GM10248 (cell line): ENCODE data around the gene NUP93.
"Not testable (repeated sequence)": the region's sequence is repeated elsewhere in the genome, so short reads cannot be mapped to it uniquely, and the experiment has no call there.

Source experiments
- CTCF ChIA-PET: fragments of 300-600 bp; sonication (Branson Sonifier 250); formaldehyde crosslinking; extraction: SDS; loops from one replicate; lab custom pipeline; 2021; ENCODE audit warnings: antibody characterized with exemption; lab: Yijun Ruan, JAX
- POLR2A ChIA-PET: fragments of 350-650 bp; sonication (Branson Sonifier 250); formaldehyde crosslinking; extraction: SDS; loops from one replicate; lab custom pipeline; 2020; ENCODE audit warnings: antibody characterized with exemption; lab: Yijun Ruan, JAX
- DNase-seq: peaks from one replicate; pipeline ENCODE4 v3.0.0; 2012; ENCODE audit errors: extremely low spot score
- TF ChIP-seq, protein P1 (sequence below): IDR thresholded peaks from 2 replicates; pipeline ENCODE4 v1.5.1; 2012; ENCODE audit warnings: mild to moderate bottlenecking, low read depth; ENCODE audit errors: extremely low read depth, missing control alignments, control extremely low read depth

Gene NUP93

DNA sequence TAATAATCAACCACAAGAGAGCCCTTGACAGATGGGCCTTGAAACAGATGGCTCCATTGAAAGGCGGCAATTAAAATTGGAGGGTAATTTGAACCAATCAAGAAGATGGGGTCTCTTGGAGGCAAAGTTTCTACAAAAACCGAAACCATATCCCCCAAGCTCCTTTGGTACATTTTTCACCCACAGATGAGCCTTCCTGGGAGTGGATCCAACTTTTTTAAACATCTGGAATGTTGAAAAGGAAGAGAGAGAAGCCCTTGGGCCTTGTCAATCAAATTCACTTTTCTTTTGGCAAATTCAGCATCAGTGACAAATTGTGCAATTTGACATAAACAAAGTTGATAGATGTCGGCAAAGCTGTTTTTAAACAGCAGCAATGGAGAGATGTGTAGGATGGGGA lies 13.2 kb upstream of the NUP93 start:
- POLR2A ChIA-PET: no interaction called here
- DNase-seq: no peak
- CTCF ChIA-PET: interaction anchor here (1.3 to 5.8 kb wide), 3 partner anchors 8 to 14 kb away, joined by 3 to 42 read pairs (median 15); no protein-coding TSS in a partner anchor

DNA sequence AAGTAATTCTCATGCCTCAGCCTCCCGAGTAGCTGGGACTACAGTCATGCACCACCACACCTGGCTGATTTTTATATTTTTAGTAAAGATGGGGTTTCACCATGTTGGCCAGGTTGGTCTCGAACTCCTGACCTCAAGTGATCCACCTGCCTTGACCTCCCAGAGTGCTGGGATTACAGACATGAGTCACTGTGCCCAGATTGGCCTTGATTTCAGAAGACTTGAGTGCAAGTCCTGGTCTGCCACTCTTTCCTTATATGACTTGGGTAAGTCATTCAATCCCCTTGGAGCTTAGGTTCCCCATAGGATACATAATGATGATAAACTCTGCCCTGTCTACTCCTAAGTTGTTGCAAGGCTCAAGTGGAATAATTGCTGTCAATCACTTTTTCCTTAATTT lies 12.4 kb upstream of the NUP93 start:
- not testable (repeated sequence) for DNase-seq
- CTCF ChIA-PET: interaction anchor here (2.7 to 5.8 kb wide), 2 partner anchors 10 to 15 kb away, joined by 15 to 42 read pairs; no protein-coding TSS in a partner anchor

More for the DNA sequence above, 13.2 kb upstream of the NUP93 start:
- TF ChIP-seq, protein P1, sequence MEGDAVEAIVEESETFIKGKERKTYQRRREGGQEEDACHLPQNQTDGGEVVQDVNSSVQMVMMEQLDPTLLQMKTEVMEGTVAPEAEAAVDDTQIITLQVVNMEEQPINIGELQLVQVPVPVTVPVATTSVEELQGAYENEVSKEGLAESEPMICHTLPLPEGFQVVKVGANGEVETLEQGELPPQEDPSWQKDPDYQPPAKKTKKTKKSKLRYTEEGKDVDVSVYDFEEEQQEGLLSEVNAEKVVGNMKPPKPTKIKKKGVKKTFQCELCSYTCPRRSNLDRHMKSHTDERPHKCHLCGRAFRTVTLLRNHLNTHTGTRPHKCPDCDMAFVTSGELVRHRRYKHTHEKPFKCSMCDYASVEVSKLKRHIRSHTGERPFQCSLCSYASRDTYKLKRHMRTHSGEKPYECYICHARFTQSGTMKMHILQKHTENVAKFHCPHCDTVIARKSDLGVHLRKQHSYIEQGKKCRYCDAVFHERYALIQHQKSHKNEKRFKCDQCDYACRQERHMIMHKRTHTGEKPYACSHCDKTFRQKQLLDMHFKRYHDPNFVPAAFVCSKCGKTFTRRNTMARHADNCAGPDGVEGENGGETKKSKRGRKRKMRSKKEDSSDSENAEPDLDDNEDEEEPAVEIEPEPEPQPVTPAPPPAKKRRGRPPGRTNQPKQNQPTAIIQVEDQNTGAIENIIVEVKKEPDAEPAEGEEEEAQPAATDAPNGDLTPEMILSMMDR: no peak

GRCh38 chr16:56722200-56722842 lies 7.6 kb upstream of the NUP93 start:
- CTCF ChIA-PET: no interaction called here
- POLR2A ChIA-PET: no interaction called here
- DNase-seq: no peak
- TF ChIP-seq, protein P1: no peak

More for the DNA sequence above, 12.4 kb upstream of the NUP93 start:
- POLR2A ChIA-PET: not testable (repeated sequence)

DNA sequence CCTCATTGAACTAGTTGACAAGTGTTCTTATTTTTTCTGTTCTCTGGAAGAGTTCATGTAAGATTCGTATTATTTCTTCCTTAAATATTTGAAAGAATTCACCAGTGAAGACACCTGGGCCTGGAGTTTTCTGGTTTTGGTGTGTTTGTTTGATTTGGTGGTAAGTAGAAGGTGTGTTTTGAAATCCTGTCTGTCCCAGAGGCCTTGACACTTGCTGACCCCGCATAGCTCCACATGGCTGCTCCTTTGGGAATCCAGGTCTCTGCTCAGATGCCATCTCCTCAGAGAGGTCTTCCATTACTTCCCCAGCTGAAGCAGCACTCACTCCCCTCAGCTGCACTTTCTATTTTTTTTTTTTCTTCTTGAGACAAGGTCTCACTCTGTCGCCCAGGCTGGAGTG lies 5.7 kb upstream of the NUP93 start:
- no peak for DNase-seq
- TF ChIP-seq, protein P1: no peak
- POLR2A ChIA-PET: no interaction called here
- CTCF ChIA-PET: interaction anchor here (1.8 kb wide), 1 partner anchor 21 kb away, joined by 6 read pairs; no protein-coding TSS in a partner anchor

- ChIA-PET POLR2A (no interaction called here), CTCF (interaction anchor here (1.1 to 4.2 kb wide), 3 partner anchors 9 to 125 kb away, joined by 3 to 15 read pairs (median 3); no protein-coding TSS in a partner anchor)
- TF ChIP-seq, protein P1: no peak
- DNase-seq: no peak
Observed at GRCh38 chr16:56726283-56726682, 3.6 kb upstream of the NUP93 start.

- ChIA-PET CTCF (interaction anchor here (1.1 to 4.2 kb wide), 2 partner anchors 9 to 126 kb away, joined by 3 to 15 read pairs; no protein-coding TSS in a partner anchor), POLR2A (no interaction called here)
- TF ChIP-seq, protein P1: no peak
- DNase-seq: no peak
Observed at GRCh38 chr16:56726926-56727325, 3.0 kb upstream of the NUP93 start.

DNA sequence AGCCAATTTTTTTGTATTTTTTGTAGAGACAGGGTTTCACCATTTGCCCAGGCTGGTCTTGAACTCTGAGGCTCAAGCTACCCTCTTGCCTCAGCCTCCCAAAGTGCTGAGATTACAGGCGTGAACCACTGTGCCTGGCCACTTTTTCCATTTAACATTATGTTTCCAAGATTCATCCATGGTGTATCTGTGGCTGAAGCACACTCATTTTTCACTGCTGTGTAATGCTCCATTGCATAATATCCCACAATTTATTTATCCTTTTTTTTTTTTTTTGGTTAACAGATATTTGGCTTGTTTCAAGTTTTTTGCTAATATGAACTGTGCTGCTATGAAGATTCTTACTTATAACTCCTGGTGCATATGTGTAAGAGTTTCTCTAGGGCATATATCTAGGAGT lies 1.9 kb upstream of the NUP93 start:
- CTCF ChIA-PET: interaction anchor here (0.9 to 4.2 kb wide), 3 partner anchors 10 to 26 kb away, joined by 3 to 15 read pairs (median 5); no protein-coding TSS in a partner anchor
- POLR2A ChIA-PET: no interaction called here
- TF ChIP-seq, protein P1: no peak
- DNase-seq: no peak
